Astrocyte (in vitro differentiated cells and primary cell): Measurements from ENCODE around the gene KRTAP4-6. TPM values are rescaled to one million over a fixed set of nuclear protein-coding genes. Genes with fewer than 3 reads are reported as not detected.
A peak's percentile ranks its signal among the peaks of the same experiment; 100 is the strongest.
"Not testable (repeated sequence)": the region's sequence is repeated elsewhere in the genome, so short reads cannot be mapped to it uniquely, and the experiment has no call there.

Source experiments
- DNase-seq: peaks from one replicate; pipeline ENCODE4 v3.0.0-alpha.2; 2010; ENCODE audit warnings: low read depth
- FAIRE-seq: peaks from 2 replicates; lab custom pipeline; 2011; peaks lifted over from hg19 to GRCh38; lab: Jason Lieb, UNC
- H2AFZ ChIP-seq: 2 replicates; pipeline ENCODE4 v1.6.0; 2012; ENCODE audit warnings: low read depth, low read length, inconsistent platforms
- H3K27ac ChIP-seq: 2 replicates; pipeline ENCODE4 v1.5.1; 2011; ENCODE audit warnings: low read depth, low read length, inconsistent platforms
- H3K27me3 ChIP-seq: 2 replicates; pipeline ENCODE4 v1.6.0; 2011; ENCODE audit warnings: low read length, inconsistent platforms; ENCODE audit not compliant: insufficient read depth
- H3K36me3 ChIP-seq: 2 replicates; pipeline ENCODE4 v1.5.1; 2011; ENCODE audit warnings: low read length, inconsistent platforms; ENCODE audit not compliant: insufficient read depth
- H3K4me1 ChIP-seq: 2 replicates; pipeline ENCODE4 v1.5.1; 2011; ENCODE audit warnings: low read length, inconsistent platforms; ENCODE audit not compliant: insufficient read depth
- H3K4me2 ChIP-seq: 2 replicates; pipeline ENCODE4 v1.6.0; 2012; ENCODE audit warnings: low read length, inconsistent platforms
- H3K4me3 ChIP-seq: 2 replicates; pipeline ENCODE4 v1.5.1; 2011; ENCODE audit warnings: low read depth, mild to moderate bottlenecking, low read length, inconsistent platforms; ENCODE audit not compliant: insufficient read depth
- H3K79me2 ChIP-seq: 2 replicates; pipeline ENCODE4 v1.6.0; 2012; ENCODE audit warnings: mild to moderate bottlenecking, low read length, inconsistent platforms; ENCODE audit not compliant: insufficient read depth
- H3K9ac ChIP-seq: 2 replicates; pipeline ENCODE4 v1.6.0; 2012; ENCODE audit warnings: mild to moderate bottlenecking, low read length, inconsistent platforms
- H3K9me3 ChIP-seq: 2 replicates; pipeline ENCODE4 v1.5.1; 2012; ENCODE audit warnings: low read depth, mild to moderate bottlenecking, low read length, inconsistent platforms; ENCODE audit not compliant: insufficient read depth
- H4K20me1 ChIP-seq: 2 replicates; pipeline ENCODE4 v1.6.0; 2012; ENCODE audit warnings: low read length, inconsistent platforms; ENCODE audit not compliant: insufficient read depth
- H3K27ac Mint-ChIP-seq: one replicate; pipeline ENCODE4 v1.8.0; 2021; ENCODE audit warnings: mild to moderate bottlenecking, mixed read lengths; ENCODE audit not compliant: unreplicated experiment
- H3K27me3 Mint-ChIP-seq: one replicate; pipeline ENCODE4 v1.8.0; 2021; ENCODE audit warnings: low read depth, mixed read lengths; ENCODE audit not compliant: unreplicated experiment
- H3K36me3 Mint-ChIP-seq: one replicate; pipeline ENCODE4 v1.8.0; 2021; ENCODE audit warnings: low read depth, mixed read lengths; ENCODE audit not compliant: unreplicated experiment
- H3K4me1 Mint-ChIP-seq: one replicate; pipeline ENCODE4 v1.8.0; 2021; ENCODE audit warnings: low read depth, mixed read lengths; ENCODE audit not compliant: unreplicated experiment
- H3K4me3 Mint-ChIP-seq: one replicate; pipeline ENCODE4 v1.8.0; 2021; ENCODE audit warnings: mild to moderate bottlenecking, moderate library complexity, mixed read lengths; ENCODE audit not compliant: unreplicated experiment
- H3K9me3 Mint-ChIP-seq: one replicate; pipeline ENCODE4 v1.8.0; 2021; ENCODE audit warnings: mild to moderate bottlenecking, mixed read lengths; ENCODE audit not compliant: unreplicated experiment
- EZH2 ChIP-seq: IDR thresholded peaks from 2 replicates; pipeline ENCODE4 v1.6.1; 2012; ENCODE audit warnings: mild to moderate bottlenecking, low read length, inconsistent platforms; ENCODE audit not compliant: insufficient read depth
- total RNA-seq: library from RNA; stranded (reverse); gene quantifications from 2 replicates; pipeline ENCODE4 v1.2.1, GENCODE V29; 2021
- TF ChIP-seq, protein P1 (sequence below): IDR thresholded peaks from 2 replicates; pipeline ENCODE4 v1.5.1; 2011; ENCODE audit warnings: low read depth, mild to moderate bottlenecking, inconsistent platforms, low read length, moderate library complexity; ENCODE audit not compliant: insufficient read depth

KRTAP4-6 gene
- total RNA-seq, 1 donor from 2014 or later: not detected

DNA sequence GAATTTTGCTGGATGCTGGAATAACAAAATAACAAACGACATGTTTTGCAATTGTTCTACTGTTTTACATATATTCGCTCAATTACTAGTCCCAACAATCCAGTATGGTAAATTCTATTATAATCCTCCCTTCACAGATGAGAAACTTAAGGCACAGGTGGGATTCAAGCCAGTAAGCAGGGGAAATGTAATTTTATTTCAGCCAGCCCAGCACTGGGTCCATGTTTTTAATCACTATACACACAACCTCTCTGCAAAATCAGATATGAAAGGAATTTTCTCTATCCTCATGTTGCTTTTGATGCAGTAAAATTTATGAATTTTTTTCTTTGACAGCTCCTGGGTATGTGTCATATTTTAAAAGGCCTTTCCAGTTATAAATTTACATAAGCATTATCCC, 4.9 kb upstream of the KRTAP4-6 start:
- Histone ChIP-seq H3K79me2 (no peaks in the 10 kb centered on the region), H3K9me3 (peaks cover 1% of the 10 kb centered on the region), H3K27ac (no peak overlapping the region), H3K4me3 (no peak overlapping the region), H3K36me3 (no peaks in the 10 kb centered on the region), H4K20me1 (no peaks in the 10 kb centered on the region), H3K27me3 (no peaks in the 10 kb centered on the region), H3K4me1 (no peaks in the 10 kb centered on the region), H2AFZ (no peak overlapping the region), H3K9ac (no peak overlapping the region), H3K4me2 (no peak overlapping the region)
- no peak overlapping the region for H3K27ac Mint-ChIP-seq
- FAIRE-seq (no peak), DNase-seq (no peak)
- TF ChIP-seq EZH2: no peak
- TF ChIP-seq, protein P1, sequence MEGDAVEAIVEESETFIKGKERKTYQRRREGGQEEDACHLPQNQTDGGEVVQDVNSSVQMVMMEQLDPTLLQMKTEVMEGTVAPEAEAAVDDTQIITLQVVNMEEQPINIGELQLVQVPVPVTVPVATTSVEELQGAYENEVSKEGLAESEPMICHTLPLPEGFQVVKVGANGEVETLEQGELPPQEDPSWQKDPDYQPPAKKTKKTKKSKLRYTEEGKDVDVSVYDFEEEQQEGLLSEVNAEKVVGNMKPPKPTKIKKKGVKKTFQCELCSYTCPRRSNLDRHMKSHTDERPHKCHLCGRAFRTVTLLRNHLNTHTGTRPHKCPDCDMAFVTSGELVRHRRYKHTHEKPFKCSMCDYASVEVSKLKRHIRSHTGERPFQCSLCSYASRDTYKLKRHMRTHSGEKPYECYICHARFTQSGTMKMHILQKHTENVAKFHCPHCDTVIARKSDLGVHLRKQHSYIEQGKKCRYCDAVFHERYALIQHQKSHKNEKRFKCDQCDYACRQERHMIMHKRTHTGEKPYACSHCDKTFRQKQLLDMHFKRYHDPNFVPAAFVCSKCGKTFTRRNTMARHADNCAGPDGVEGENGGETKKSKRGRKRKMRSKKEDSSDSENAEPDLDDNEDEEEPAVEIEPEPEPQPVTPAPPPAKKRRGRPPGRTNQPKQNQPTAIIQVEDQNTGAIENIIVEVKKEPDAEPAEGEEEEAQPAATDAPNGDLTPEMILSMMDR: no peak
- H3K36me3 Mint-ChIP-seq: no peaks in the 10 kb centered on the region
- H3K4me3 Mint-ChIP-seq: no peak overlapping the region
- H3K9me3 Mint-ChIP-seq: peaks cover 7% of the 10 kb centered on the region
- H3K27me3 Mint-ChIP-seq: peaks cover 3% of the 10 kb centered on the region
- H3K4me1 Mint-ChIP-seq: peaks cover 11% of the 10 kb centered on the region

DNA sequence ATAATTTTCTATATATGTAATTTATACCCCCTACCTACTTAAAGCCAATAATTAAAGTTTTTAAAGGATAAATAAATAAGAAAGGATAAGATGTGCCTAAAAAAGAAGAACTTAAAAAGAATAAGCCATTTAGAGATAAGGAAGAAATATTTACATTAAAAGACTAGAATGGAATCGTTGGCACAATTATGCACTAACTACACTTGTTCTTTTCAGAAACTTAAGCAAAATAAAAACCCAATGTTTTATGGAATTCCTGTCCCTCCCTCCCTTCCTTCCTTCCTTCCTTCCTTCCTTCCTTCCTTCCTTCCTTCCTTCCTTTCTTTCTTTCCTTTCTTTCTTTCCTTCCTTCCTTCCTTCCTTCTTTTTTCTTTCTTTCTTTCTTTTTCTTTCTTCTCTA, 4.5 kb upstream of the KRTAP4-6 start:
- no peak overlapping the region for H2AFZ ChIP-seq
- no peaks in the 10 kb centered on the region for H4K20me1 ChIP-seq
- H3K9ac ChIP-seq: no peak overlapping the region
- no peak overlapping the region for H3K4me3 ChIP-seq
- no peaks in the 10 kb centered on the region for H3K36me3 ChIP-seq
- no peak overlapping the region for H3K4me2 ChIP-seq
- H3K4me3 Mint-ChIP-seq: no peak overlapping the region
- peaks cover 3% of the 10 kb centered on the region for H3K27me3 Mint-ChIP-seq
- no peaks in the 10 kb centered on the region for H3K79me2 ChIP-seq
- H3K27ac ChIP-seq: no peak overlapping the region
- H3K27ac Mint-ChIP-seq: no peak overlapping the region
- no peak for DNase-seq
- peaks cover 7% of the 10 kb centered on the region for H3K9me3 Mint-ChIP-seq
- H3K27me3 ChIP-seq: no peaks in the 10 kb centered on the region
- no peaks in the 10 kb centered on the region for H3K4me1 ChIP-seq
- peaks cover 3% of the 10 kb centered on the region for H3K9me3 ChIP-seq
- H3K4me1 Mint-ChIP-seq: peaks cover 11% of the 10 kb centered on the region
- TF ChIP-seq, protein P1: no peak
- no peak for TF ChIP-seq EZH2
- H3K36me3 Mint-ChIP-seq: no peaks in the 10 kb centered on the region
- no peak for FAIRE-seq

DNA sequence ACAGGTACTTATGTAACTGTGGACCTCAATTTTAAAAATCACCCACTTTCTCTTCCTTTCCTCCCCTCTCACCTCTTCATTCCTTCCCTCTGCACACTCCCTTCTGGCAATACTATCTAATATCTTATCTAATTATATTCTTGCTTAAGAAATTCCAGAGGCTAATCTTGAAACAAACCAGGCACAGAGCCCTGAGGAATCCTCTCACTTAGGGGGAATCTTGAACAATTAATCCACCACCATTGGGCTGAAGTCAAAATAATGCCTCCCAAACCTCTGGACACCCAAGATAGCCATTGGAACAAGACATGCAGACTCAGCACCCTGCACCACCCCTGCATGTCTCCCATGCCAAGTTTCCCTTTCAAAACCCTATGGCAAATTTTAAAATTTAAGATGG, 1.0 kb upstream of the KRTAP4-6 start:
- Histone ChIP-seq H3K4me3 (no peak overlapping the region), H3K9me3 (peaks cover 3% of the 10 kb centered on the region), H4K20me1 (no peaks in the 10 kb centered on the region), H3K4me1 (no peaks in the 10 kb centered on the region), H3K79me2 (no peaks in the 10 kb centered on the region), H2AFZ (no peak overlapping the region), H3K27ac (peak overlapping the region; percentile 58), H3K36me3 (no peaks in the 10 kb centered on the region), H3K9ac (no peak overlapping the region), H3K27me3 (no peaks in the 10 kb centered on the region), H3K4me2 (no peak overlapping the region)
- no peak for FAIRE-seq
- peak overlapping the region; percentile 49 for H3K27ac Mint-ChIP-seq
- H3K9me3 Mint-ChIP-seq: peaks cover 10% of the 10 kb centered on the region
- H3K4me1 Mint-ChIP-seq: peaks cover 14% of the 10 kb centered on the region
- no peaks in the 10 kb centered on the region for H3K27me3 Mint-ChIP-seq
- no peaks in the 10 kb centered on the region for H3K36me3 Mint-ChIP-seq
- no peak for DNase-seq
- TF ChIP-seq, protein P1: no peak
- TF ChIP-seq EZH2: no peak
- H3K4me3 Mint-ChIP-seq: no peak overlapping the region

DNA sequence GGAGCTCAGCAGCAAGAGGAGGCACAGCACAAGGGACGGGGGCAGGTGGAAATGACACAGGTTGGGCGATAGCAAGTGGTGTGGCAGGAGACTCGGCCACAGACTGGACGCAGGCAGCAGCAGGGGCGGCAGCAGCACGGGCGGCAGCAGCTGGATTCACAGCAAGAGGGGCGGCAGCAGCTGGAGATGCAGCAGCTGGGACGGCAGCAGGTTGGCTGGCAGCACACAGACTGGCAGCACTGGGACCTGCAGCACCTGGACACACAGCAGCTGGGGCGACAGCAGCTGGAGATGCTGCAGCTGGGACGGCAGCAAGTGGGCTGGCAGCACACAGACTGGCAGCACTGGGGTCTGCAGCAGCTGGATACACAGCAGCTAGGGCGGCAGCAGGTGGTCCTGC, 479 bp downstream of the KRTAP4-6 start:
- H3K4me1 ChIP-seq, H3K79me2 ChIP-seq, H3K27me3 Mint-ChIP-seq, H3K27me3 ChIP-seq, H3K4me3 Mint-ChIP-seq, H3K9me3 ChIP-seq, H4K20me1 ChIP-seq, H2AFZ ChIP-seq, H3K9ac ChIP-seq, H3K36me3 ChIP-seq, H3K36me3 Mint-ChIP-seq, FAIRE-seq, DNase-seq, H3K4me3 ChIP-seq, H3K4me2 ChIP-seq, H3K27ac Mint-ChIP-seq: not testable (repeated sequence)
- peaks cover 14% of the 10 kb centered on the region for H3K4me1 Mint-ChIP-seq
- H3K9me3 Mint-ChIP-seq: peaks cover 10% of the 10 kb centered on the region
- H3K27ac ChIP-seq: peak overlapping the region; percentile 58
